Hypothalamus (tissue), 51 donors: Measurements from ENCODE around the gene DAGLA.

Source experiments
- DNase-seq, 51 donors: peaks; one replicate each; lab custom pipeline; 2025; lab: John Stamatoyannopoulos, UW

The DAGLA gene

DNA sequence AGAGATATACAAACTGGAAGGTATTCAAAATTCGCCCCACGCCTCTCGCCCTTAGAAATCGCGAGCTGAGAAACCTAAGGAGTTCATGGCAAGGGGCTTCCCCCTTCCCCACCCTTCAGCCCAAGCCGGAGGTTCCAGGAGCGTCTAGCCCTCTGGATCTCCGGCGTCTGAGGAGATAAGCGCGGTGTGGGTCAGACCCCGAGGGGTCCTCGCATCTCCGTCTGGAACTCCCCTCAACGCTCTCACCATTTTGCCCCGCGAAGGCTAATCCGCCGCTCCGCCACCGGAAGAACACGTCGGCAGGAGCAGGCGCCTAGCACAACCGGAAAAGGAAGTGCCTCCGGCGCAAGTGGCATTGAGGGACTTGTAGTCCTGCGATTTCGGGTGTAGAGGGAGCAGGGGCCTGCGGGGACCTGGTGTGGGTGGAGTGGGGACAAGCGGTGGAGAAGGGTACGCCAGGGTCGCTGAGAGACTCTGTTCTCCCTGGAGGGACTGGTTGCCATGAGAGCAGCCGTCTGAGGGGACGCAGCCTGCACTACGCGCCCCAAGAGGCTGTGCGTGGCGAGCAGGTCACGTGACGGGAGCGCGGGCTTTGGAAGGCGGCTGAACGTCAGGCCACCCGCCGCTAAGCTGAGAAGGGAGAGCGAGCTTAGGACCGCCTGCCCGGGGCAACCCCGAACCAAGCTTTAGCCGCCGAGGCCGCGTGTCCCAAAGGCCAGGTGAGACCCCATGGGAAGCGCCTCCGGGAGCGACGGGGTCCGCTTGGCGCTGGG, 112.3 kb downstream of the DAGLA start, which contains the start of the genes FEN1 and TMEM258:
Gene FEN1 (plus strand): TSS at position 602 of the 773 bp plus-strand sequence. CDS start 2,451 bp downstream, outside the sequence.
Gene TMEM258 (minus strand): TSS at position 290 of the 773 bp plus-strand sequence. CDS start 41 bp downstream, at position 249.
- DNase-seq, result peak; percentile 63 to 99 (median 93)

DNA sequence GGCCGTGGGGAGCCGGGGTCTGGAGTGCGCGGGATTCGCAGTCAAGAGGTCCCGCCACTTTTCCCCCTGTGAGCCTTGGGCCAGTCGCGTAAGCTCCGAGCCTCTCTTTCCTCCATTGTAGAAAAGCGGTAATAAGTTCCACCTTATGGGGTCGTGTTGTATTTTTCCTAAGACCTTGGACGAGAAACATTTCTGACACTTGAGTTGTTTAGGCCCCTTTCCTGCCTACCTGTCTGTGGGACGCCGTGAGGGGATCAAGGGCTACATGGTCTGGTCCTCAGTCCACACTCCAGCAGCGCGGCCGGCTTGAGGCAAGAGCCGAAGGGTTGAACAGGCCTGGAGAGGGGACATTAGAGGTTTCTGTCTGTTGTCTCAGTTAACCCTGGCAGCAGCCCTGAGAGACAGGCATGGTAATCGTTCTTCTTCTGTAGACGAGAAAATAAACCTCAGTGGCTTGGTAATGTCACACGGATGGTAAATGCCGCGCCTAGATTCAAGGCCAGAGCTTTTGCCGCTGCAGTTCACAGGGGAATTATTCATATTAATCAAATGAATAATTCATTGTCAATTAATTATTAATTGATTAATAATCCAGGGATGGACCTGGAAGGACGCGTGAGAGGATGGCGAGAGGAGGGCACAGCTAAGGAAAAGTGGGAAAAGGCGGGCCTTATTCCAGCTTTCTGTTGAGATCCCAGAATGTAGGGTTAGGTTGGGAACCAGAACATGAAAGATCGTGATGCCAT, 113.1 kb downstream of the DAGLA start:
- DNase-seq, result no peak

DNA sequence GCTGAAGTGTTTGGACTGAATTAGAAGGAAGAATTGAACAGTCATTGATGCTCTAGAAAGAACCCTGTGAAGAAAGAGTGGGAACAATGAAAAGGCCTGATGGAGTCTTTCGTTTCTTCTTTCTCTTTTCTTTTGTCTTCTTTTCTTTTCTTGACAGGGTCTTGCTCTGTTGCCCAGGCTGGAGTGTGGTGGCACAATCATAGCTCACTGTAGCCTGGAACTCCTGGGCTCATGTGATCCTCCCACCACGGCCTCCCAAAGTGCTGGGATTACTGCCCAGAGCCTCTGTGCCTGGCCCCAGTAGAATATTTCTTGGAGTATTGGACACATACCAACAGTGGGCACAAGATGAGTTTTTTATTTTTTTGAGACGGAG, 113.6 kb downstream of the DAGLA start:
- no peak for DNase-seq

DNA sequence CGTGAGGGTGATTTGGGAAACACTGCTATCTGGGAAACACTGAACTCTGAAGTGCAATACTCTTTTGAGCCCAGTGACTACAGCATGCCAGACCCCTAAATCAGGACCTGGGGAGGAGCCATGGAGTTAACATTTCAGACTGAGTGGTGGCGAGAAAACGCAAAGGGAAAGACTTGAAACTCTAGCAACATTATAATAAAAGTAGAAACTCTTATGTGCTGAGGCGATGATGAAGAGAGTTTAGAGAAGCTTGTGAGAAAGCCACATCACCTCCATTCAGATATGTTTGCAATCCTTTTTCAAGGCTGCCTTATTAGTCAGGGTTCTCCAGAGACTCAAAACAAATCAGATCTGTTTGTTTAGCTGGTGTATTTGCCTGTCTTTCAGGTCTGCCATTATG, 114.4 kb downstream of the DAGLA start:
- DNase-seq, result no peak

DNA sequence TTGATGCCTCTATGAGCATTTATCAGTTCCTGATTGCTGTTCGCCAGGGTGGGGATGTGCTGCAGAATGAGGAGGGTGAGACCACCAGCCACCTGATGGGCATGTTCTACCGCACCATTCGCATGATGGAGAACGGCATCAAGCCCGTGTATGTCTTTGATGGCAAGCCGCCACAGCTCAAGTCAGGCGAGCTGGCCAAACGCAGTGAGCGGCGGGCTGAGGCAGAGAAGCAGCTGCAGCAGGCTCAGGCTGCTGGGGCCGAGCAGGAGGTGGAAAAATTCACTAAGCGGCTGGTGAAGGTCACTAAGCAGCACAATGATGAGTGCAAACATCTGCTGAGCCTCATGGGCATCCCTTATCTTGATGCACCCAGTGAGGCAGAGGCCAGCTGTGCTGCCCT, 115.3 kb downstream of the DAGLA start:
- DNase-seq, result no peak

DNA sequence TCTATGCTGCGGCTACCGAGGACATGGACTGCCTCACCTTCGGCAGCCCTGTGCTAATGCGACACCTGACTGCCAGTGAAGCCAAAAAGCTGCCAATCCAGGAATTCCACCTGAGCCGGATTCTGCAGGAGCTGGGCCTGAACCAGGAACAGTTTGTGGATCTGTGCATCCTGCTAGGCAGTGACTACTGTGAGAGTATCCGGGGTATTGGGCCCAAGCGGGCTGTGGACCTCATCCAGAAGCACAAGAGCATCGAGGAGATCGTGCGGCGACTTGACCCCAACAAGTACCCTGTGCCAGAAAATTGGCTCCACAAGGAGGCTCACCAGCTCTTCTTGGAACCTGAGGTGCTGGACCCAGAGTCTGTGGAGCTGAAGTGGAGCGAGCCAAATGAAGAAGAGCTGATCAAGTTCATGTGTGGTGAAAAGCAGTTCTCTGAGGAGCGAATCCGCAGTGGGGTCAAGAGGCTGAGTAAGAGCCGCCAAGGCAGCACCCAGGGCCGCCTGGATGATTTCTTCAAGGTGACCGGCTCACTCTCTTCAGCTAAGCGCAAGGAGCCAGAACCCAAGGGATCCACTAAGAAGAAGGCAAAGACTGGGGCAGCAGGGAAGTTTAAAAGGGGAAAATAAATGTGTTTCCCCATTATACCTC, 115.8 kb downstream of the DAGLA start:
- no peak for DNase-seq
